ENCODE measurements around the gene SP140.

DNA sequence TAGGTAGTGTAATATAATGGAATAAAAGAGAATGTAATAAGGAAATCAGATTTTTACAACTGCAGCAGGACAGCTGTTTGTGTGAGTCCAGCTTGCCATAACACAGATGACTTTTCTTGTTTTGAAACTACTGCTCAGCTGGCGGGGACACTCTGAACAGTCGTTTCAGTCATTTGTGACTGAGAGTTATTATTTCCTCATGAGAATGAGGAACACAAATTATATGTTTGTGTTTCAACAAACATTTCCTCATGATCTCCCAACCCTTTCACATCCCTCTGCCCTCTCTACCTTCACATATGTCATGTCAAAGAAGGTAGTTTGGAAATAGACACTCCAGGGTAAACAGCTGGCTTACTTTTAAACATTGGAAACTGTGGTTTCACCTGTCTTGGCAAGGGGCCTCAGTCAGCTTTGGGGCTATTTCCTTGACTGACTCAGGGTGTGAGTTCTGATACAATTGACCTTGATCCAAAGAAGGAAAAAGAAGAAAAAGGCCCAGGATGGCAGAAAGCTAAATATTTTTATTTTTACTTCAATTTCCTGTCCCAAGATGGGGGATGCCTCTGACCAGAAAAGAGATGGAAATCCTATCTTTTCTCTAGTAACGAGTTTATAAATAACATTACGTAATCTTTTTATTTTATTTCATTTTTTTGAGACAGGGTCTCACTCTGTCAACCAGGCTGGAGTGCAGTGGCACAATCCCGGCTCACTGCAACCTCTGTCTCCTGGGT lies 102.0 kb downstream of the SP140 start:
- TF ChIP-seq, protein P1, sequence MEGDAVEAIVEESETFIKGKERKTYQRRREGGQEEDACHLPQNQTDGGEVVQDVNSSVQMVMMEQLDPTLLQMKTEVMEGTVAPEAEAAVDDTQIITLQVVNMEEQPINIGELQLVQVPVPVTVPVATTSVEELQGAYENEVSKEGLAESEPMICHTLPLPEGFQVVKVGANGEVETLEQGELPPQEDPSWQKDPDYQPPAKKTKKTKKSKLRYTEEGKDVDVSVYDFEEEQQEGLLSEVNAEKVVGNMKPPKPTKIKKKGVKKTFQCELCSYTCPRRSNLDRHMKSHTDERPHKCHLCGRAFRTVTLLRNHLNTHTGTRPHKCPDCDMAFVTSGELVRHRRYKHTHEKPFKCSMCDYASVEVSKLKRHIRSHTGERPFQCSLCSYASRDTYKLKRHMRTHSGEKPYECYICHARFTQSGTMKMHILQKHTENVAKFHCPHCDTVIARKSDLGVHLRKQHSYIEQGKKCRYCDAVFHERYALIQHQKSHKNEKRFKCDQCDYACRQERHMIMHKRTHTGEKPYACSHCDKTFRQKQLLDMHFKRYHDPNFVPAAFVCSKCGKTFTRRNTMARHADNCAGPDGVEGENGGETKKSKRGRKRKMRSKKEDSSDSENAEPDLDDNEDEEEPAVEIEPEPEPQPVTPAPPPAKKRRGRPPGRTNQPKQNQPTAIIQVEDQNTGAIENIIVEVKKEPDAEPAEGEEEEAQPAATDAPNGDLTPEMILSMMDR (conservative IDR thresholded peaks at IDR 0.05 in 1 of 2, IDR thresholded peaks at IDR 0.05 in 1 of 2; ENCODE audit: extremely low read depth in 1 of 2, insufficient read depth in 1 of 2, low read depth in 1 of 2, low read length in 2 of 2), result no peak
- no peak for TF ChIP-seq EZH2 (IDR thresholded peaks at IDR 0.05; ENCODE audit: borderline replicate concordance, low read length)
